Measurements from ENCODE around the gene STAT6. TPM values are rescaled to one million over a fixed set of nuclear protein-coding genes. Genes with fewer than 3 reads are reported as not detected.

STAT6 gene
- total and polyA plus RNA-seq, 10 of the 15 experiments (the other 5 are each of a cell fraction or from before 2014, with no cell fraction given): 14.2 to 176 (median 89.6) TPM

GRCh38 chr12:57148469-57149244 lies 37.5 kb upstream of the STAT6 start:
- H3K36me3 ChIP-seq (ENCODE audit: control insufficient read depth in 2 of 2, insufficient read depth in 2 of 2, low read length in 1 of 2): no peaks in the 10 kb centered on the region
- H4K20me1 ChIP-seq (ENCODE audit: control insufficient read depth, insufficient read depth): no peaks in the 10 kb centered on the region
- intact Hi-C loops (cut with micrococcal nuclease; ENCODE audit: unreplicated experiment) (no loop called here), in situ Hi-C loops (cut with MboI) (no loop called here)
- no peaks in the 10 kb centered on the region for H3K79me2 ChIP-seq (ENCODE audit: control insufficient read depth, insufficient read depth, low read length)
- no TSS peak for BruUV-seq (replicated peaks)
- ATAC-seq: no peak
- no peaks in the 10 kb centered on the region for H3K9me3 ChIP-seq (replicated peaks; ENCODE audit: control insufficient read depth, insufficient read depth, low read length)
- DNase-seq (ENCODE audit: low read depth, low spot score): no peak
- WGBS (ENCODE audit: insufficient coverage, insufficient replicate concordance, low lambda C conversion rate, missing lambda C conversion rate): 47% methylated on average over 4 of the region's 4 CpGs
- CTCF ChIA-PET: interaction anchor here (1.0 to 2.8 kb wide), 4 partner anchors 22 to 33 kb away, joined by 3 to 10 read pairs (median 6); no protein-coding TSS in a partner anchor
- H2AFZ ChIP-seq (ENCODE audit: control insufficient read depth, low read depth, low read length): no peak overlapping the region
- H3K27ac ChIP-seq (ENCODE audit: control insufficient read depth, insufficient read depth): no peak overlapping the region
- H3K9ac ChIP-seq (ENCODE audit: control insufficient read depth, insufficient read depth, low read length): no peak overlapping the region
- no peak overlapping the region for H3K4me2 ChIP-seq (ENCODE audit: control insufficient read depth, insufficient read depth)
- TF ChIP-seq TAF1 (IDR thresholded peaks at IDR 0.05; ENCODE audit: borderline replicate concordance, low read depth, low read length): no peak
- SMC1A ChIA-PET (ENCODE audit: uncharacterized antibody, unreplicated experiment): no interaction called here
- no peak for FAIRE-seq
- H3K4me1 ChIP-seq (ENCODE audit: control insufficient read depth, insufficient read depth, low read length): no peaks in the 10 kb centered on the region
- POLR2A ChIA-PET: interaction anchor here (0.7 kb wide), 1 partner anchor 40 kb away, joined by 3 read pairs; no protein-coding TSS in a partner anchor
- no peak overlapping the region for H3K4me3 ChIP-seq
- RAD21 ChIA-PET (ENCODE audit: unreplicated experiment): interaction anchor here (0.7 kb wide), 1 partner anchor 620 kb away, joined by 4 read pairs; no protein-coding TSS in a partner anchor
- H3K27me3 ChIP-seq (replicated peaks in 1 of 2; ENCODE audit: control insufficient read depth in 2 of 2, insufficient read depth in 2 of 2, low read length in 1 of 2): peaks cover 0 to 3% of the 10 kb centered on the region in 2 experiments; a peak in 2 of 4 replicates

- H3K9ac ChIP-seq (ENCODE audit: control insufficient read depth, insufficient read depth, low read length): no peak within 1 kb of the TSS
- H3K27me3 ChIP-seq (replicated peaks in 1 of 2; ENCODE audit: control insufficient read depth in 2 of 2, insufficient read depth in 2 of 2, low read length in 1 of 2): peaks cover 0 to 3% of the 10 kb centered on the region in 2 experiments; a peak in 2 of 4 replicates
- no peak within 1 kb of the TSS for H3K4me3 ChIP-seq
- no peak within 1 kb of the TSS for H3K27ac ChIP-seq (ENCODE audit: control insufficient read depth, insufficient read depth)
- no peak within 1 kb of the TSS for H2AFZ ChIP-seq (ENCODE audit: control insufficient read depth, low read depth, low read length)
- SMC1A ChIA-PET (ENCODE audit: uncharacterized antibody, unreplicated experiment): interaction anchor here (0.6 kb wide), 2 partner anchors 64 to 586 kb away, joined by 3 to 4 read pairs; no protein-coding TSS in a partner anchor
- no peak within 1 kb of the TSS for H3K4me2 ChIP-seq (ENCODE audit: control insufficient read depth, insufficient read depth)
- ATAC-seq (no peak), FAIRE-seq (no peak), DNase-seq (ENCODE audit: low read depth, low spot score) (no peak)
- no TSS peak for BruUV-seq (replicated peaks)
- CTCF ChIA-PET: interaction anchor here (1.9 to 2.8 kb wide), 2 partner anchors 23 to 26 kb away, joined by 7 to 8 read pairs; no protein-coding TSS in a partner anchor
- in situ Hi-C loops (cut with MboI) (no loop called here), intact Hi-C loops (cut with micrococcal nuclease; ENCODE audit: unreplicated experiment) (no loop called here)
- RAD21 ChIA-PET (ENCODE audit: unreplicated experiment): no interaction called here
- H4K20me1 ChIP-seq (ENCODE audit: control insufficient read depth, insufficient read depth): no peaks in the 10 kb centered on the region
- no peaks in the 10 kb centered on the region for H3K4me1 ChIP-seq (ENCODE audit: control insufficient read depth, insufficient read depth, low read length)
- no peaks in the 10 kb centered on the region for H3K9me3 ChIP-seq (replicated peaks; ENCODE audit: control insufficient read depth, insufficient read depth, low read length)
- no peaks in the 10 kb centered on the region for H3K36me3 ChIP-seq (ENCODE audit: control insufficient read depth in 2 of 2, insufficient read depth in 2 of 2, low read length in 1 of 2)
- H3K79me2 ChIP-seq (ENCODE audit: control insufficient read depth, insufficient read depth, low read length): no peaks in the 10 kb centered on the region
- POLR2A ChIA-PET: no interaction called here
- 24% methylated on average over 6 of the region's 8 CpGs for WGBS (ENCODE audit: insufficient coverage, insufficient replicate concordance, low lambda C conversion rate, missing lambda C conversion rate)
- TF ChIP-seq, protein P1, sequence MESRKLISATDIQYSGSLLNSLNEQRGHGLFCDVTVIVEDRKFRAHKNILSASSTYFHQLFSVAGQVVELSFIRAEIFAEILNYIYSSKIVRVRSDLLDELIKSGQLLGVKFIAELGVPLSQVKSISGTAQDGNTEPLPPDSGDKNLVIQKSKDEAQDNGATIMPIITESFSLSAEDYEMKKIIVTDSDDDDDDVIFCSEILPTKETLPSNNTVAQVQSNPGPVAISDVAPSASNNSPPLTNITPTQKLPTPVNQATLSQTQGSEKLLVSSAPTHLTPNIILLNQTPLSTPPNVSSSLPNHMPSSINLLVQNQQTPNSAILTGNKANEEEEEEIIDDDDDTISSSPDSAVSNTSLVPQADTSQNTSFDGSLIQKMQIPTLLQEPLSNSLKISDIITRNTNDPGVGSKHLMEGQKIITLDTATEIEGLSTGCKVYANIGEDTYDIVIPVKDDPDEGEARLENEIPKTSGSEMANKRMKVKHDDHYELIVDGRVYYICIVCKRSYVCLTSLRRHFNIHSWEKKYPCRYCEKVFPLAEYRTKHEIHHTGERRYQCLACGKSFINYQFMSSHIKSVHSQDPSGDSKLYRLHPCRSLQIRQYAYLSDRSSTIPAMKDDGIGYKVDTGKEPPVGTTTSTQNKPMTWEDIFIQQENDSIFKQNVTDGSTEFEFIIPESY (IDR thresholded peaks at IDR 0.05): no peak
- TF ChIP-seq ETV6 (conservative IDR thresholded peaks at IDR 0.05 in 1 of 2, IDR thresholded peaks at IDR 0.05 in 1 of 2; ENCODE audit: borderline replicate concordance in 1 of 2, low read depth in 1 of 2) (no peak), ZZZ3 (IDR thresholded peaks at IDR 0.05; ENCODE audit: control insufficient read depth, insufficient read length, low read depth) (no peak), NFYB (IDR thresholded peaks at IDR 0.05; ENCODE audit: insufficient read depth, low read depth, low read length) (no peak), SMARCA5 (IDR thresholded peaks at IDR 0.05) (no peak)
- TF ChIP-seq, protein P2, sequence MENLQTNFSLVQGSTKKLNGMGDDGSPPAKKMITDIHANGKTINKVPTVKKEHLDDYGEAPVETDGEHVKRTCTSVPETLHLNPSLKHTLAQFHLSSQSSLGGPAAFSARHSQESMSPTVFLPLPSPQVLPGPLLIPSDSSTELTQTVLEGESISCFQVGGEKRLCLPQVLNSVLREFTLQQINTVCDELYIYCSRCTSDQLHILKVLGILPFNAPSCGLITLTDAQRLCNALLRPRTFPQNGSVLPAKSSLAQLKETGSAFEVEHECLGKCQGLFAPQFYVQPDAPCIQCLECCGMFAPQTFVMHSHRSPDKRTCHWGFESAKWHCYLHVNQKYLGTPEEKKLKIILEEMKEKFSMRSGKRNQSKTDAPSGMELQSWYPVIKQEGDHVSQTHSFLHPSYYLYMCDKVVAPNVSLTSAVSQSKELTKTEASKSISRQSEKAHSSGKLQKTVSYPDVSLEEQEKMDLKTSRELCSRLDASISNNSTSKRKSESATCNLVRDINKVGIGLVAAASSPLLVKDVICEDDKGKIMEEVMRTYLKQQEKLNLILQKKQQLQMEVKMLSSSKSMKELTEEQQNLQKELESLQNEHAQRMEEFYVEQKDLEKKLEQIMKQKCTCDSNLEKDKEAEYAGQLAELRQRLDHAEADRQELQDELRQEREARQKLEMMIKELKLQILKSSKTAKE (IDR thresholded peaks at IDR 0.05; ENCODE audit: low read depth, poor library complexity, severe bottlenecking): no peak
Observed at GRCh38 chr12:57146961-57147944, 36.1 kb upstream of the STAT6 start, which contains the start of gene LRP1-AS. Gene LRP1-AS (minus strand): TSS chr12:57147619.
